NCI-H82 (cell line): ENCODE data around the gene ADARB2.
"Not testable (repeated sequence)": the region's sequence is repeated elsewhere in the genome, so short reads cannot be mapped to it uniquely, and the experiment has no call there.

Experiments
- DNase-seq: peaks from one replicate; lab custom pipeline; 2025; lab: John Stamatoyannopoulos, UW

The ADARB2 gene

DNA sequence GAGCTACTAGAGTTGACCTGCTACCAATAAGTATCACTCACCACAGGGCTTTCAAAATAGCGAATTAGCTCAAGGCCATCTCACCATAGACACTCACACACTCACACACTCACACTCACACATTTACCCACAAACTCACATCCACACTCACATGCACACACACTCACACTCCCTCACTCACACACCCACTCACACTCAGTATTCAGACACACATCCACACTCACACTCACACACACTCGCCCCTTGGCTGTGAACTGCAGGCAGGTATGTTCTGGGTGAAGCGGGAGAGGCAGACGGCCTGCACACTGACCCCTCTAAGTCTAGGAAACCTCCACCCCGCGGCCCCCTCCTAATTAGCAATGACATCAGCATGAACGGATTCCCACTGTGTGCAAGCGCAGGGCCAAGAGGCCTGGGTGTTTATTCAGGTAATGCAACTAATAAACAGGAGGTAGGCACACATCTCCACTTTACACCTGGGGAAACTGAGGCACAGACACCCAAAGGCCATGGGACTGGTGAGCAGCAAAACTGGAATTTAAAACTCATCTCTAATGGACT, 94.6 kb downstream of the ADARB2 start:
- no peak for DNase-seq

DNA sequence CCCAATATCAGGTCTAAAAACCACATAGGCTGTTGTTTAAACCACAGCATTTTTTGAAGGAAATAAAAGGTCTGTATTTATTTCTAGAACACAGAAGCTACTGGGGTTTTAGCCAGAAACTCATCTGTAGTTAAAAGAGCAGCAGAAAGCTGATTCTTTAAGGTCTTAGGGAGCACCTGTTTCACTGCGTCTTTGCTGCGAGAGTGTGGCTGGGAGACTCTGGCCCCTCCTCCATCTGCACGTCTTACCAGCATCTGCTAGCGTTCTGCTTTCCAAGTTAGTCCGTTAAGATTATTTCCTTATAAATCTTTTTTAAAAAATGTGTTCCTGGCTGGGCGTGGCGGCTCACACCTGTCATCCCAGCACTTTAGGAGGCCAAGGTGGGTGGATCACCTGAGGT, 95.9 kb downstream of the ADARB2 start:
- no peak for DNase-seq

DNA sequence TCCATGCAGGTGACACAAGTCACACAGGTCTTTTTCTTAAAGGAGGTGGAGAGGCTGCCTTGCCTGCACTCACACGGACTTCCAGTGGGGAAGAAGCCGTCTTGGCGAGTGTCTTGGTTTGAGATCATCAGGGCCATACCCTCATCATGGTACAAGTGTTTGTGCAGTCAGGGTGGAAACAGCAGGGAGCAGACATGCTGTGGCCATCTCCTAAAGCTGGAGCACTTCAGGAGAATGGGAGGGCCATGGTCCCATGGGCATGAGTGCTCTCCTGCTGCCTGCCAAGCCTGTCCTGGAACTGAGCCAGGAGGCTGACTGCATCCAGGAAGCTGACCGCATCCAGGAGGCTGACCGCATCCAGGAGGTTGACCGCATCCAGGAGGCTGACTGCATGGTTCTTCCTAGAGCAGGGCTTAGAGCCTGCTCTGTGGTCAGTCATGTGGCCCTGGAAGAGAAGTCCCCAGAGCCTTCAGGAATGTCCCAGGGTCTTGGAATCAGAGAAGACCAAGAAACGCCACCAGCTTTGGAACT, 98.4 kb downstream of the ADARB2 start:
- DNase-seq = no peak

DNA sequence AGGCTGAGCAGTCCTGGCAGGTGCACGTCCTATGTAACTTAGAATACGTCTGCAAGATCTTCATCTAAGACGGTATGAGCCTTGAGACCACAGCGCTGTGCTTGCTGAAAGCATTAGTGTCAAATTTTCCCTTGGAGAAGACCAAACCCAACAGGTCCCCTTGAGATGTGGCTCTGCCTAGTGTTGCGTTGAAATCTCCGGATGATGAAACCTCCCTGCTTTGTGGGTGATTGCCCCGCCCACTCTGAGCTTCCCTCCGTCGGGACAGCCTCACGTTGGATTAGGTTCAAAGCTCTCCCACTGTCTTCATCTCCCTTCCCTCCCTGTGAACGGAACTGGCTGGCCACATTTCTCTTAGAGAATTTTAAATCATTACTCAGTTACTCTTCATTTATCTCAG, 102.0 kb downstream of the ADARB2 start:
- DNase-seq = no peak

DNA sequence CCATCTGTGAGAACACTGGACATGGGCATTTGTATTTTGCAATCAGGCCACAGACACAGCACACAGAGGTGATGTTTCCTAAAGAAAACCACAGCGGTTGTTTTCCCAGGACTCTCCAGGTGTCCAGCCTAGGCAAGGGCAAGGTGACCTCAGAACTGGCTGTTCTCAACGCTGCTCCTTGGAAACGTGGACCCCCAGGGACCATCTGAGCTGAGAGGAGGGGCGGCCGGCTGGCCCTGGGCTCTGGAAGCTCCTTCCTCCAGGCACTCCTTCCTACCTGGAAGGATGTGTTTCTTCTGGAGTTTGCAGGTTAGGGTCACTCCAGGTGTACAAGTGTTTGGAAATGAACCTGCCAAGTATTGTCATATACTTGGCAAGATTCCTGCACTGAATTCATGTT, 103.1 kb downstream of the ADARB2 start:
- DNase-seq = no peak

DNA sequence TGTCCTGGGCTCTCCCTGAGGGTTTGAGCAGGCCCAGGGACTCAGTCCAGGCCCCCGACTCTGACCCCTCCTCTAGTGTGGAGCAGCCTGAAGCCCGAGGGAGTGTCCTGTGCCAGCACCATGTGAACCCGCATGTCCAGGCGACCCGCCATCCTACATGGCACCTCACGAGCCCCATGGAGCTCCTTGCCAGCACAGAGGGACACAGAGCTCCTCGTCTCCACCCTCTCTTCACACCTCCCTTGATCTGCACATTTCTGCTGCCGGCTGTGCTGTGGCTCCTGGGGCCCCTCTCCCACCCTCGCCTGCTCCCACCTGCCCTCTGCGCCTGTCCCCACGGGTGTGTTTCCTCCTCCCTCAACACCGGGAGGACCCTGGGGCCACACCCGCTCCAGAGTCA, 103.5 kb downstream of the ADARB2 start:
- no peak for DNase-seq

DNA sequence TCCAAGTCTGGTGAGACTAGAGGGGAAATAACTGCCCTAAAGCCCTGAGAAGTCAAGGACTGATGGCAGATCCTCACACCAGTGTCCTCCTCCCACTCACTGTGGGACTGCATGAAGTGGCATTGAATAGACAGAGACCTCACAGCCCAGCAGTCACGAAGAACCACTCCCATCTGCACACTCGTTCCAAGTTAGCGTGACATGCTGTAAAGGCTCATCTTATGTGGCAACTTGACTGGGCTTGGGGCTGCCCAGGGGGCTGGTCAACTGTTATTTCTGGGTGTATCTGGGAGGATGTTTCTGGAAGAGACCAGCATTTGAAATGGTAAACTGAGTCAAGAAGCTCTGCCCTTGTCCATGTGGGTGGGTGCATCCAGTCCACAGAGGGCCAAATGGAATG, 104.7 kb downstream of the ADARB2 start:
- no peak for DNase-seq

DNA sequence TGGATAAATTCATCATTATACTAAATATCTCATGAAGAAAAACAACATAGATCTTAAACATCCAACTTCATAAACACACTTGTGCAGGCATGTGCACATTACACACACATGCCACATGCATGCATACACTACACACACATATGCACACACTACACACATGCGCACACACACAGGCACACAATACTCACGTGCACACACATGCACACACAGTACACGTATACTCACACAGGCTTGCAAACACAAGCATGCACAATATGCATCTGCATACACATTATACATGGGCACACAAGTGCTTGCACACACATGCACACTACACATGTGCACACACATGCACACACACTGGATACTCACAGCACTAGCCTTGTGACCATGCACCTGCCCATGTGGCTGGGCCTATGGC, 105.2 kb downstream of the ADARB2 start:
- DNase-seq = no peak

DNA sequence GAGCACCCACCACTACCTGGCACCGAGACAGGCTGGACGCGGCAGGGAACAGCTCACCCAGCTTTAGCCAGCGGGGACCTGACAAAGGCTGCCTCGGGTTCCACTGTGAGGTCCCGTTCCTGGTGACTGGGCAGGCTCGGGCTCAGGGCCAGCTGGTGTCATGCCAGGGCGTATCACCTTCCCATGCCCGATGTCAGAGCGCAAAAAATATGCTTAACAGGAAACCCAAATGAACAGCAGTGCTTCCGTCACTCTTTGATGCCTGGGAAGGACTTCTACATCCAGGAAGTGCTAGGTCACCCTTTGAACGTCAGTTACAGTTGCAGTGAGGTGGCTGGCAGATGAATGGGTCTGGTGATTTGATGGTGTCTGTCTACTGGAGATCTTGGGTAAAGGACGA, 106.0 kb downstream of the ADARB2 start:
- DNase-seq = no peak

DNA sequence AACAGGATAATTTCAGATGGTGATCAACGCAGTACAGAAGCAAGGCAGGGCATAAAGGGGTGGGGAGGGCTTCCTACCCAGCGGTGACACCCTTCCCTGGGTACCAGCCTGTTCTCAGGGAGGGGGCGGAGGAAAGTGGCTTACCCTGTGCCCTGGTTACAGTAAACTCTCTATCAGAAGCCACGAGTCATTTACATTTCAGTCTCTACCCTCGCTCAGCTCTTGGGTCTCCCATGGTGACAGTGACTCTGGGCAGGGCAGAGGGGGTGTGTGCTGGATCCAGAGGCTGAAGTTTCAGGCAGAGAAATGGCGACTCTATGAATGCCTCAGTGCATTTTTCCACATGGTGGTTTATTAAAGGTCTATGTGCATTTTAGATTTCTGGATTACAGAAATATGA, 107.0 kb downstream of the ADARB2 start:
- DNase-seq = no peak

DNA sequence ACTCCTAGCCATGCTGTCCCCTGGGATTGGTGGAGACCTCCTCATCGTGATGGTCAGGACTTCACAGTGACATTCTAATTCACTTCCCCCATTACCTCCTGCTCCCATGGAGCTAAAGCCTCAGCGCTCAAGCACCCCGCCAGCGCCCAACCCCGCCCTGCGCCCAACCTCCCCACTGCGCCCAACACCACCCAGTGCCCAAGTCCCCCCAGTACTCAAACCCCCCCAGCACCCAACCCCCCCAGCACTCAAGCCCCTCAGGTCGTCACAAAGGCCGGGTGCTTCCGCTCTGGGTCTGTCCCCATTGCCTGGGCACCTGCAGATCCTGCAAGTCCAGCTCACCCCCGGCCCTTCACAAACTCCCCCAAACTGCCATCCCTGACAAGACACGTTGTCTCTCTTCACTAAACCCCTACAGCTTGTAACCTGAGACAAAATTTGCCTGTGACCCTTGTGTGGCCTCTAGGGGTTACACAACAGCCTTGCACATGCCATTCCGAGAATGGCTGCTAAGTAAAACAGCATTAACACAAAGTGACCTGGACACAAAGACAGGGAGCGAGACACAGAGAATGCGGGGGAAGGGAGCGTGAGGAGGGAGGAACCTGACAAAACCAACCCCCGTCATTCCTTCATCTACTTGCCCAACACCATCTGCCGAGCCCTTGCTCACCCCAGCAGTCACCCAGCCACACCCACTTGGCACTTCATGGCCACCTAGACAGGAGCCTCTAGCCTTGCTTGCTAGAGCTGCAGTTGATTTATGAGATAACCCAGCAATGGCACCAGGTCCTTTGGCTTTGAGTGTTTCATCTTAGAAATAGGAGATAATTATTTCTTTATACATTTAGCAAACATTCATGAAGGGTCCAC, 107.8 kb downstream of the ADARB2 start:
- no peak for DNase-seq

DNA sequence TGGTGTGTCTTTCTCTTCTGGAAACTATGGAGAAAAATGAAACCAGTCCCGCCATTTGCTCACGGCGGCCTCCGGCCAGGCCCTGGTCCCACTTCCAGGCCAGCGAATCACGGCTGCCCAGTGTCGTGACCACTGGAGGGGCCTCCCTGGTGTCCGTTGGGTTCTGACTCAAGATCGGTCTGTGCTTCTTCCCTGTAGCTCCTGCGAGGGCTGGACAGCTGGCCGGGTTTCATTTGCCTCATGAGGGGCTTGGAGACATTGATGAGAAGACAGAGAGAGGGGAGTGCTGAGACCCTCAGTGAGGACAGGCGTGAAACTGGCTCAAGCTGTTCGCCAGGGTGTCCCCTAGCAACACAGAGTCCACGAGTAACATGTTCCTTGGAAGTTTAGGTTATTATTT, 108.6 kb downstream of the ADARB2 start:
- DNase-seq = no peak

DNA sequence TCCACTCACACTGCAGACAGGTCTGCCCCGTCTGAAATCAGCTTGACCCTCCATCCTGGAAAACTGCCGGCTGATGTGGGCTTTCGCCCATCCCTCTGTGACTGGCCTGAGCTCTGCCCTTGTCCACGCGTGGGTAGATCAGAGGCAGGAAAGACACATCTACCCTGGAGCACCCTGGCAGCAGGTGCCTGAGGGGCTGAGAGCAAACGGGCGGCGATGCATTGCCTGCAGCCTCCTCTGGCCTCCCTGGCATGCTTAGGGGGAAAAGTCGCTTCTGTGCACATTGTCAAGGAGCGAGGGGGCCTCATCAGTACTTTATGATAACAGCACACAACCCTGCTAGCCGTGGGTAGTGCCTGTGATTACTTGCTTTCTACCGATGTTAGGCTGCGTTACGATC, 109.4 kb downstream of the ADARB2 start:
- no peak for DNase-seq

DNA sequence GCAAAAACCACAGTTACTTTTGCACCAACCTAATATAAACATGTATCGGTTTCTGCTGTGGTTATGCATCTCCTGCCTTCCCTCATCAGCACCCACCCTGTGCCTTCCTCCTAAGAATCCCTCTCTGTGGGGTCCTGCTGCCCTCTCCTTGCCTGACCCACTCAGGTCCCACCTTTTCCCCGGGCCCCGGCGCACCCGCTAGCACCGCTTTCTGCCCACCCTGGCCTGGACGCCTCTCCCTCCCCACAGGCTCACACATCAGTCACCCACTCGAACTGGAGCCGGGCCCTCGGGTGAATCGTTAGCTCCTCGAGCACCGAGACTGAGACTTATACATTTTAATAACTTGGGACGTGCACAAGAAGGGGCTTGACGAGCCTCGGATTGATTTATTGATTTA, 110.5 kb downstream of the ADARB2 start:
- no peak for DNase-seq

DNA sequence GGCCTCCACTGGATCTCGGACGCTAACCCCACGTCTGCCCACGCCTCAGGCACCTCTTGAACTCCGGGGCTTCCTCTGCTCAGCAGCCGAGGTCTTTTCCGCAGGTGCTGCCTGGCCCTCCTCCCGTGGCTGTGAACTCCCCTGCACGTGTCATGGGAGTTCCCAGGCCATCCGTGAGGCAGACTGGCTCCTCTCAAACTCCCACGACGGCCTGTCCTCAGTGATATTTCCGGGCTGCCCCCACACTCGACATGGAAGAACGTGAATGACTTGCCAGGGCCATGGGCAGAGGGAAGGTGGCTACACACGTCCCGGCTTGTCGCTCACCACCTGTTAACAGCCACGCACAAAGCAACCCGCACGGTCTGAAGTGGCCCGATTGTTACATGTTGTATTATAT, 110.9 kb downstream of the ADARB2 start:
- no peak for DNase-seq

DNA sequence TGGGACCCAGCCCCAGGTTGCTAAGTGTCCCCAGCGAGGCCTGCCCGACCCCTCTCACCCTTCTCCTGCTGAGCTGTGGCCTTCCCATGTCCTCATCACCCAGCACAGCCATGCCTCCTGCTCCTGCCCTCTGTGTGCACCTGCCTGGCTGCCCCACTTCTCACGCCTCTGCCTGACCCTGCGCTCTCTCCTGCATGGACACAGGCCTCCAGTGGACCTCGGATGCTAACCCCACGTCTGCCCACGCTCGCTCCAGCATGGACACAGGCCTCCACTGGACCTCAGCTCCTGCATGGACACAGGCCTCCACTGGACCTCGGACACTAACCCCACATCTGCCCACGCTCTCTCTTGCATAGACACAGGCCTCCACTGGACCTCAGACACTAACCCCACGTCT, 111.6 kb downstream of the ADARB2 start:
- DNase-seq = no peak

DNA sequence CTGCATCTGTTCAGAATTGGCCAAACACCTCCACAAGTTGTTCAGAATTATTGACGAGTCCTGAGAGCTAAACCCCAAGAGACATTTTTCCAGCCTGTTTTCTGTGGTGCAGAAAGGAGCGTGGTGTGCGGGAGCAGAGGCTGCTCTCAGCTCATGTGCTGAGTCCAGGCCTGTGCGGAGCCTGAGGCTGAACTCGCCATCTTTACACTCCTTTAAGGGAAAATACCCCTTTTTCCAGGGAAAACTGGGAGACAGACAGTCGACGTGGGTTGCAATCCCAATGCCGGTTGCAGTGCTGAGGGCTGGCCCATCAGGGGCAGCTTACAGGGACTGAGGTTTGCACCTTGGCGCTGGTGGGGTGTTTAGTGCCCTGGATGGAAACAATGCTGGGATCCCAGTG, 112.2 kb downstream of the ADARB2 start:
- no peak for DNase-seq

DNA sequence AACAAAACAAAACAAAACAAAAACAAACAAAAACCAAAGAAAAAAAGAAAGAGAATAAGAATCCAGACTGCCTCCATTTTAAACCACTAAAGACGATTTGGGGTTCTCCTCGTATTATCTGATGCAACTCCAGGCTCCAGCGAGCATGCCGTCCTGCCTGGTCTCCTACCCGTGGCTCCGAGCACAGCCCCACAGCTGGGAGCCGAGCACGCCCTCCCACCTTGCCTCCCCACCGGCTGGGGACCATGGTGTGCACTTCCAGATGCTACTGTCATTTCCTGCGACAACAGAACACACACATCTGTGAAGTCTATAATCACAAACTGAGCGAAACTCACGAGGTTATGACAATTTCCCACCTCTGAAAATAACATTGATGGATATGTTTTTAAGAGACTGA, 113.1 kb downstream of the ADARB2 start:
- DNase-seq = no peak

DNA sequence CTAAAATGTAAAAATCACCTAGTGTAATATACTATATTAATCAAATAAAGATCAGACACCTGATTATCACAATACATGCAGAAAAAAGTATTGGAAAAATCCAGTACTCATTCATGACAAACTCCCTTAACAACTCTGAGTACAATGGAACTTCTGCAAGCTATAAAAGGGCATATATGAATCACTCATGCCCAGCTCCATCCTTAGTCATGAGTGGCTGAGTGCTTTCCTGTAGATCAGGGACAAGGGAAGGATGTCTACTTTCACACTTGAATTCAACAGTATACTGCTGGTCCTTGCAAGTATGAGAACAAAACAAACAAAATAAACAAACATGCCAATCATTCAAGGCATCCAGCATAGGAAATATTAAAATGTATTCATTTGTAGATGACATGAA, 116.5 kb downstream of the ADARB2 start:
- no peak for DNase-seq

DNA sequence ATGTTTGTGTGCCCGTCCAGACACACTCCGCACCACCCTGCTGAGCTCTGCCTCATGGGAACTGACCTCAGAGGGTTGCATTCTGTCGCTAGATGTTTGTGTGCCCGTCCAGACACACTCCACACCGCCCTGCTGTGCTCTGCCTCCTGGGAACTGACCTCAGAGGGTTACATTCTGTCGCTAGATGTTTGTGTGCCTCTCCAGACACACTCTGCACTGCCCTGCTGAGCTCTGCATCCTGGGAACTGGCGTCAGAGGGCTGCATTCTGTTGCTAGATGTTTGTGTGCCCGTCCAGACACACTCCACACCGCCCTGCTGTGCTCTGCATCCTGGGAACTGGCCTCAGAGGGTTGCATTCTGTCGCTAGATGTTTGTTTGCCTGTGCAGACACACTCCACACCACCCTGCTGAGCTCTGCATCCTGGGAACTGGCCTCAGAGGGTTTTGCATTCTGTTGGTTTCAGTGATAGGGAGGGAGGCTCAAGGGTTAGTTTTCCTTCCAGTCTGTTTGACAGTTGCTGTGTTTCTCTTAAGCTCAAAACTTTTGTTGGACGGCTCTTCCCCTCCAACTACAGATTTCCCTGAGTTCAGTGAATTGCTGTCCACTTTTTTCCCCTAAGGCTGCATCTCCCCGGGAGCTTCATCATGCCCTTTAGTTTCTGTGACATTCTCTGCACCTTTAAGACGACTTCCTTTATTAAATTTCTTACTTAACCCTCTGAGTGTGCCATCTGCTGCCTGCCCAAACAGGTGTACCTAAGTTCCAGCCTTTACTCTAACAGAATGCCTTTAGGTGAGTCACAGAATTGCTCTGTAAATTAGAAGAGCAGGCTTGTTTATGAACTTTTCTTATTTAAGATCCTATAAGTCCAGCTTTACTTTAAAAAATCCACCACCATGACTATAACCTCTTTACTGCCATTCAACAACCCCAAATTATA, 119.7 kb downstream of the ADARB2 start:
- not testable (repeated sequence) for DNase-seq

DNA sequence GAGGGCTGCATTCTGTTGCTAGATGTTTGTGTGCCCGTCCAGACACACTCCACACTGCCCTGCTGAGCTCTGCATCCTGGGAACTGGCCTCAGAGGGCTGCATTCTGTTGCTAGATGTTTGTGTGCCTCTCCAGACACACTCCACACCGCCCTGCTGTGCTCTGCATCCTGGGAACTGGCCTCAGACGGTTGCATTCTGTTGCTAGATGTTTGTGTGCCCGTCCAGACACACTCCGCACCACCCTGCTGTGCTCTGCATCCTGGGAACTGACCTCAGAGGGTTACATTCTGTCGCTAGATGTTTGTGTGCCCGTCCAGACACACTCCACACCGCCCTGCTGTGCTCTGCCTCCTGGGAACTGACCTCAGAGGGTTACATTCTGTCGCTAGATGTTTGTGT, 120.6 kb downstream of the ADARB2 start:
- DNase-seq = not testable (repeated sequence)

DNA sequence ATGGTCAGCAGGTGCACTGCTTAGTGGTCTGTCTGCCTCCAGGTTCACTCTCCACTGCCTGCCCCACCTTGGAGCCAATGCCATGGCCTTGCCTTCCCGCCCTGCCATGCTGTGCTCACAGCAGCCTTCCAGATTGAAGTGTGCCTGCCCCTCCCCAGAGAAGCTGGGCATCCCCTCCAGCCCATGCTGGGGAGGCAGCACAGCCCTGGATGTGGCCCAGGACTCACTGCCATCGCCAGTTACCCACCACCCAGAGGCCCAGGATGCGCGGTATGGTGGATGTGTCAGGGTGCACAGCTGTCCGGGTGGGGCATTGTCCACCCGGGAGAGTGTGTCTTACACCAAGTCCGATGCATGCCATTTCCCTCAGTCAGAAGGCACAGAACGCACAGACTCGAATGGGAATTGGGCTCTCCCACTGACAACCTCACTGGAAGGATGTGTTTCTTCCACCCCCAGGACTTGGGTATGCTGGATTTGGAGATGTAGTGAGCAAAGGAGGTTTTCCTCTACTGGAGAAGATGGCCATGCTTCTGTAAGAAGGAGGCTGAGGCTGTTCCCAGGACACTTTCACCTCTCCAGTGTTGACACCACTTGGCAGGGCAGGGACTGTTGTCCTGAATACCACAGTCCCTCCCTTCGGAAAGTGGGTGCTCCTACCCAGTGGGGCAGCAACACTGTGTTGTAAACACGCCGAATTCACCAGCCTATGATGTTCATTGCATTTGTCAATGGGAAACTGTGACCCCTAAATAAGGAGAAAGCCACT, 122.0 kb downstream of the ADARB2 start:
- no peak for DNase-seq
